PC-9 (cell line): Measurements from ENCODE around the gene CCDC141. TPM values are rescaled to one million over a fixed set of nuclear protein-coding genes. Genes with fewer than 3 reads are reported as not detected.

Experiments used
- BruUV-seq: library from RNA; stranded (reverse); fragments of 400-500 nt; replicated peaks from 2 replicates; lab custom pipeline; 2021; lab: Mats Ljungman, UMichigan
- CTCF ChIA-PET: fragments of 300-600 bp; sonication (Branson Sonifier 250); formaldehyde crosslinking; loops from one replicate; lab custom pipeline; 2022; ENCODE audit warnings: antibody characterized with exemption; lab: Charles Lee
- POLR2A ChIA-PET: fragments of 300-600 bp; sonication (Branson Sonifier 250); formaldehyde crosslinking; loops from one replicate; lab custom pipeline; 2022; ENCODE audit warnings: antibody characterized with exemption; ENCODE audit not compliant: unreplicated experiment; lab: Charles Lee
- DNase-seq, 2 experiments: peaks; one replicate each; pipeline versions ENCODE4 v3.0.0 to v3.0.0-alpha.2; 2015 to 2022; ENCODE audit warnings: mixed read lengths in 1 of 2
- H2AFZ ChIP-seq: fragments of 200-600 bp; sonication (generic); 2 replicates; pipeline ENCODE4 v1.8.1; 2017; ENCODE audit warnings: antibody characterized with exemption
- H3F3A ChIP-seq: fragments of 200-600 bp; sonication (generic); 2 replicates; pipeline ENCODE4 v1.8.1; 2017; ENCODE audit warnings: antibody characterized with exemption, mild to moderate bottlenecking, low read depth; ENCODE audit not compliant: insufficient read depth
- H3K27ac ChIP-seq: fragments of 200-600 bp; sonication (generic); 2 replicates; pipeline ENCODE4 v1.6.1; 2016; ENCODE audit warnings: mixed run types
- H3K27me3 ChIP-seq: fragments of 200-600 bp; sonication (generic); 2 replicates; pipeline ENCODE4 v1.6.1; 2016; ENCODE audit warnings: low read depth, mixed run types; ENCODE audit not compliant: insufficient read depth
- H3K36me3 ChIP-seq: fragments of 200-600 bp; sonication (generic); 2 replicates; pipeline ENCODE4 v1.6.1; 2016; ENCODE audit warnings: low read depth, mixed run types
- H3K4me1 ChIP-seq: fragments of 200-600 bp; sonication (generic); replicated peaks from 2 replicates; pipeline ENCODE4 v1.6.1; 2016; ENCODE audit warnings: mixed run types; ENCODE audit not compliant: insufficient read depth
- H3K4me2 ChIP-seq: fragments of 200-600 bp; sonication (generic); 2 replicates; pipeline ENCODE4 v1.6.1; 2017; ENCODE audit warnings: mixed run types
- H3K4me3 ChIP-seq: fragments of 200-600 bp; sonication (generic); 2 replicates; pipeline ENCODE4 v1.6.1; 2016; ENCODE audit warnings: mixed run types
- H3K79me2 ChIP-seq: fragments of 200-600 bp; sonication (generic); 2 replicates; pipeline ENCODE4 v1.6.1; 2017; ENCODE audit warnings: low read depth, mixed run types
- H3K9me2 ChIP-seq: fragments of 200-600 bp; sonication (generic); 2 replicates; pipeline ENCODE4 v1.8.1; 2017; ENCODE audit warnings: mild to moderate bottlenecking; ENCODE audit not compliant: insufficient read depth
- H3K9me3 ChIP-seq: fragments of 200-600 bp; sonication (generic); 2 replicates; pipeline ENCODE4 v1.8.1; 2016; ENCODE audit warnings: low read depth; ENCODE audit not compliant: insufficient read depth
- H4K20me1 ChIP-seq: fragments of 200-600 bp; sonication (generic); 2 replicates; pipeline ENCODE4 v1.8.1; 2017; ENCODE audit not compliant: insufficient read depth
- CTCF ChIP-seq: fragments of 200-600 bp; sonication (generic); conservative IDR thresholded peaks from 2 replicates; pipeline ENCODE4 v1.6.1; 2017; ENCODE audit warnings: mixed run types, antibody characterized with exemption, mild to moderate bottlenecking, moderate library complexity
- EZH2 ChIP-seq: fragments of 200-600 bp; sonication (generic); IDR thresholded peaks from 2 replicates; pipeline ENCODE4 v1.8.0; 2017; ENCODE audit warnings: antibody characterized with exemption, low read depth
- intact Hi-C: fragments of 100-400 bp; cut with micrococcal nuclease; formaldehyde crosslinking; loops from one replicate; pipeline ENCODE4 v1.10.0; 2022; ENCODE audit not compliant: unreplicated experiment
- total RNA-seq: library from RNA; stranded (reverse); gene quantifications from 2 replicates; pipeline ENCODE4 v1.2.3, GENCODE V29; 2021

CCDC141 gene
- total RNA-seq, 1 experiment from 2014 or later: not detected

DNA sequence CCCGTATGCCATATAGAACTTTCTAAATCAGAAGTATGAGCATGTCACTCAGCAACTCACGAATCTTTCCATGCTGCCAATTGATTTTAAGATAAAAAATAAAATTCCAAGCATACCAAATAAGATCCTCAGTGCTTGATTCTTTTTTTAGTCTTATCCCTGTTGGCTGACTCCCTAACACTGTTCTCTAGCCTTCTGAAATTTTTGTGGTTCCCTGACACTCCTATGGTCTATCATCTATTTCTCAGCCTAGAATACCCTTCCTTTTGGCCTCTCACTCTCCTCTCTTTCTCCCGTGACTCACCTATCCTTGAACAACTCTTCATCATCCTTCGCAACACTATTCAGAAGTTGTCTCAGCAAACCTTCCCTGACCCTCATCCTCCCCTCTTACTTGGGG, 50.5 kb downstream of the CCDC141 start:
- no peaks in the 10 kb centered on the region for H3K79me2 ChIP-seq
- no TSS peak for BruUV-seq
- no peaks in the 10 kb centered on the region for H4K20me1 ChIP-seq
- no peak for TF ChIP-seq CTCF
- H3F3A ChIP-seq: no peaks in the 10 kb centered on the region
- H3K4me1 ChIP-seq: no peaks in the 10 kb centered on the region
- no peaks in the 10 kb centered on the region for H3K36me3 ChIP-seq
- H3K27ac ChIP-seq: no peak overlapping the region
- H2AFZ ChIP-seq: no peak overlapping the region
- H3K9me3 ChIP-seq: no peaks in the 10 kb centered on the region
- no peak overlapping the region for H3K4me2 ChIP-seq
- ChIA-PET CTCF (no interaction called here), POLR2A (no interaction called here)
- H3K27me3 ChIP-seq: no peaks in the 10 kb centered on the region
- DNase-seq: no peak
- no peak overlapping the region for H3K4me3 ChIP-seq
- H3K9me2 ChIP-seq: no peaks in the 10 kb centered on the region
- intact Hi-C loops: loop anchor here (1.0 kb wide), 1 partner anchor 19 kb away; no protein-coding TSS in a partner anchor

DNA sequence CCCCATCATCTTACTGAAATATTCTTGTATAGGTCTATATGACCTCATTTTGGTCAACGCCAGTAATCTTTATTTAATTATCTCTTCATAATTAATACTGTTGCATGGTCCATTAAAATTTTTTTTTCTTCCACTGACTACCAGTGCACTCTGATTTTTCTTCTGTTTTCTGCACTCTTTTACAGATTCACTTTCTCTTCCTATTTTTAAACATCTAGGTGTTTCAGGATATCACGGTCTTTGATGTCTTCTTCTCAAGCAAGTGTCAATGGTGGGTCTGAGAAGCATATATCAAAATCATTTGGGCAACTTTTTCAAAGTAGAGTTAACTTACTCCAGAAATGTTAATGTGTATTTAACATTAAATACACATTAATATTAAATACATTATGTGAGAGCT, 51.4 kb downstream of the CCDC141 start:
- no peak overlapping the region for H2AFZ ChIP-seq
- H3K27ac ChIP-seq: no peak overlapping the region
- no peaks in the 10 kb centered on the region for H3K4me1 ChIP-seq
- DNase-seq: no peak
- H3K79me2 ChIP-seq: no peaks in the 10 kb centered on the region
- no peaks in the 10 kb centered on the region for H3K27me3 ChIP-seq
- ChIA-PET CTCF (no interaction called here), POLR2A (no interaction called here)
- H3K4me3 ChIP-seq: no peak overlapping the region
- no peaks in the 10 kb centered on the region; the same call in 1 of the 2 replicates for H3K9me2 ChIP-seq
- H3F3A ChIP-seq: no peaks in the 10 kb centered on the region
- H3K9me3 ChIP-seq: no peaks in the 10 kb centered on the region
- no peak overlapping the region for H3K4me2 ChIP-seq
- BruUV-seq: no TSS peak
- TF ChIP-seq EZH2: no peak
- no peak for TF ChIP-seq CTCF
- intact Hi-C loops: no loop called here
- no peaks in the 10 kb centered on the region for H4K20me1 ChIP-seq
- H3K36me3 ChIP-seq: no peaks in the 10 kb centered on the region

DNA sequence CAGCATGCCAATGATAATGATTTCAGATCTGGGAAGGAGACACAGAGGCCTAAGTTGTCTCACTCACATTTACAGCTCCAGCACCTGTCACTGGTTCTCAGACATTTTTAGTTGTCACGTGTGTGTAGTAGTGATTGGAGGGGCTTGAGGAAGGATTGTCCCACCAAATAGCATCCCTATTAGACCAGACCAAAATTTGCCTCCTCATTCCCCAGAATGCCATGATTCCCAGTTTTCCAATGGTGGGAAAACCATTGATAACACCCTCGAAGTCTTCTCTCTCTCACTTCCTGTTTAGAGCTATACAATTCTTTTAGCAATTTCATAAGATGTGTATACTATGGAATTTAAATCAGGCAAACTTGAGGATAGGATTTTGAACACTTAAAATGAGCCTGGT, 52.5 kb downstream of the CCDC141 start:
- POLR2A ChIA-PET: no interaction called here
- no peaks in the 10 kb centered on the region for H3K36me3 ChIP-seq
- no peaks in the 10 kb centered on the region for H3K4me1 ChIP-seq
- BruUV-seq: no TSS peak
- no peak overlapping the region for H3K4me2 ChIP-seq
- H3K9me3 ChIP-seq: no peaks in the 10 kb centered on the region
- TF ChIP-seq EZH2 (no peak), CTCF (no peak)
- H2AFZ ChIP-seq: 0 out of 2 replicates have a peak overlapping the region, but pooled peaks have one; percentile 10
- H3K4me3 ChIP-seq: no peak overlapping the region
- H3K9me2 ChIP-seq: no peaks in the 10 kb centered on the region; the same call in 1 of the 2 replicates
- no peaks in the 10 kb centered on the region for H3K79me2 ChIP-seq
- no peak overlapping the region for H3K27ac ChIP-seq
- H3F3A ChIP-seq: no peaks in the 10 kb centered on the region
- CTCF ChIA-PET: no interaction called here
- intact Hi-C loops: no loop called here
- no peaks in the 10 kb centered on the region for H3K27me3 ChIP-seq
- DNase-seq: no peak
- no peaks in the 10 kb centered on the region for H4K20me1 ChIP-seq
